Activated effector memory CD4-positive, alpha-beta T cell treated with anti-CD3 and anti-CD28 coated beads, Interleukin-2, amount 50 U/mL, for 16 hours (primary cell): Measurements from ENCODE around the gene FMNL2.

Source experiments
- DNase-seq: peaks from one replicate; pipeline ENCODE4 v3.0.0-alpha.2; 2020

Gene FMNL2

DNA sequence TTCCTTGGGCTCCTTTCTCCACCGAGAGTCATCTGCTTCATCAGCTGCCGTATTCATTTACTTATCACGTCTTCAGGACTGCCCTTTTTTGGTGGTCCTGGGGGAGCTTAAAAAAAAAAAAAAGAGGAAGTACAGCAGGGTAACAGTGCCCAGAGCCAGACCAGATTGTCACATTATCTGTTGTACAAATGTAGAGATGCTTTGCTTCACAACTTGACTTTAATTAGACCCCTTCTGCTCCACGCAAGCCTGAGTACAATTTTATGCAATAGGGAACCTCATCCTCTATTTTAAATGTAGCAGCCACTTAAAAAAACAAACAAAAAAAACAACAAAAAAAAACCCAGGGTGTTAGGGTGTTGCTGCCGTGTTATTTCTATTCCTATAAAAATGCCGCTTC lies 254.0 kb downstream of the FMNL2 start:
- DNase-seq, result no peak

DNA sequence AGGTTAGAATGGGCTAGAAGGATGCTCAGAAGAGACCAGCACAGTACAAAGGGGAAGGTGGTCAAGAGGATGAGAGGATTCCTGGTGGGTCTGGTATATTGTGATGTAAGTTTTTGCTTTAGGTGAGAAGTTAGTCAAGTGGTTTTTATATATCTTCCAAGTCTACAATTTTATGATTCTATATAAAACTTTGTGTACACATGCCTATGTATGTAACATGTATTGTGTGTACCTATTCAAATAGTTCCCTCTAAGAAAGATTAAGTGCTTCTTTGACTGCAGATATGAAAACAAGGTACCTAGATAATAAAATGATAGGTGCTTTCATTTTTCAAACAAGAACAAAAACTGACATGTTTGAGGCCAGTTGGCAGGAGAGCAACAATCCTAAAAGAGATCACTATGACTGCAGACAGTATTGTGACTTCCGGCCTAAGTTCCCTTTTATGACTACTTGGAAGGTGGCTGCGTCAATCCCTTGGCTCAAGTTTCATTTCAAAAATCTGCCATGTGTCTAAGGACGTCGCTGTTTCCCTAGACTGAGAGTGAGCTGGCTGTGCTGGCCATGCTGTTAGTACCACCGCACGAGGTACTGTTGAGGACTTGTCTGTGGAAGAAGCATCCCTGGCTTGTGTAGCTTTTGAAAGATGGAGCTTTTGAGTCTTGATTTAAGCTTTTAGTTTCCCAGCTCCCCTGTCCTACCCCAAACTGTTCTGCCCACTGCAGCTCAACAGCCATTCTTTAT lies 259.2 kb downstream of the FMNL2 start:
- DNase-seq, result no peak

DNA sequence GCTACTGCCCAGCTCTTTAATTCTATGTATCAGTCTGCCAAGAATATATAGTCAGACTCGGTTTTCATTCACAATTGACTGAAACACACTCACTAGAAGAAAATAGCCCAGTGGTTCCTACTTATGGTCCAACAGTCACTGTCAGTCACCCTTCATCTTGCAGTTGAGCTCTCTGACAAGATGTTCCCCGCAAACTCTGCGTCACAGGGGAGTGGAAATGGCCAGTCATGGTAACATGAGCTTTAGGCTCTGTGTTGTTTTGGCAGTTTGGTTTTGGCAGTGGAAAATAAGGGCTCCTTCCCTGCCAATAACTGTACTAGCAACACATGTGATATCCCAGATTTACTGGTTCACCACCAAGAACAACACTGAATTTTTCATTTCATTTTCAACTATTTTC lies 259.8 kb downstream of the FMNL2 start:
- DNase-seq, result no peak

DNA sequence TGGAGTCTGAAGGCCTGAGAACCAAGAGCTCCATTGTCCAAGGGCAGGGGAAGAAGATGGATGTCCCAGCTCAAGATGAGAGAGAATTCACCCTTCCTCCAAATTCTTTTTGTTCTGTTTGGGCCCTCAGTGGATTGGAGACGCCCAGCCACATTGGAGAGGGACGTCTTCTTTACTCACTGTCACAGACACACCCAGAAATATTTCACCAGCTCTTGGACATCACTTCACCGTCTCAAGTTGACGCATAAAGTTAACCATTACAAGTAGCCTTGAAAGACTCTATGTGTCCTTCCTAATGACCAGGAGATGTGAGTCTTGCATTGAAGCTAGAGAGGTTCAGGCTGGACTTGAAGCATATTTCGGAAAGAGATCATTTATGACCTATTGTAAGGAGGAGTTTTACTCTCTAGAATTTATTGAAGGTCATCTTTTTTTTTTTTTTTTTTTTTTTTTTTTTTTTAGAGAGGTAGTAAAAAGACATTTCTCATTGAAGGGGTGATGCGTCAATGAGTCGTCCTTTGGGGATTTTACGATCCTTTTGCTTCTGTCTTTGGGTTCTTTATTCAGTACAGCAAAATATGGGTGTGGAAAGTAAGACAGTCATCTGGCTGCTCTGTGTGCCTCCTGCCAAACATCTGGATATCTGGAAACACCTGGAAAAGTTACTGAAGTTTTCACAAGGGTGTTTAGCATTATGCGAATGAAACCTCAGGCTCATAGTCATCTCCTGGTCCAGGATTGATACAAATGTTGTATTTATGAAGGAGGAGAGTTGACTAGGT lies 264.2 kb downstream of the FMNL2 start:
- no peak for DNase-seq

DNA sequence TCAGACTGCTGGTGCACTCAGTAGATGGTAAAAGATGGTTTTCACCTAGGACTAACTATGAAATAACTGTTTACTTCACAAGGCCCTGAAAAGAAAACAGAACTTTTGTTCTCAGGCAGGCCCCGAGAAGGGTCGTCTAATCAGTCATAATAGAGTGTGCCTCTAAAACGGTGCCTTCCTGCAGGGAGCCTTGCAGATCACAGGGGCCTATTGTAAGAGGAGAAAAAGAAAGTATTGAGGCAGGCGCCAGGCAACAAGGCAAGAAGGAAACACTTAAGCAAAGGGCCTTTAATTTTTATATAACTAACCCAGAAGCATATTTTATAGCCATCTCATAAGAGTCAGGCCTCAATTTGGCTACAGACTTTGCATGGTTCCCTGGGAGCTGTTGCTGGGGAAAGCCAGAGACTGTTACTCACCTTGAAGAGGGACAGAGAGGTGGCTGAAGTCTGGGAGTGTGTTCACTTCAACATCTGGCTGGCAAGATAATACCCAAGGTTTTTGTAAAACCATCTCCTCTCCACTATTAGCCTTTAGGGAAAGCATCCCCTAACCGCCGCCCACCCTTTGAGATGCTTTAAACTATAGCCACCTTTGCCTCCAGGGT lies 265.2 kb downstream of the FMNL2 start:
- no peak for DNase-seq

DNA sequence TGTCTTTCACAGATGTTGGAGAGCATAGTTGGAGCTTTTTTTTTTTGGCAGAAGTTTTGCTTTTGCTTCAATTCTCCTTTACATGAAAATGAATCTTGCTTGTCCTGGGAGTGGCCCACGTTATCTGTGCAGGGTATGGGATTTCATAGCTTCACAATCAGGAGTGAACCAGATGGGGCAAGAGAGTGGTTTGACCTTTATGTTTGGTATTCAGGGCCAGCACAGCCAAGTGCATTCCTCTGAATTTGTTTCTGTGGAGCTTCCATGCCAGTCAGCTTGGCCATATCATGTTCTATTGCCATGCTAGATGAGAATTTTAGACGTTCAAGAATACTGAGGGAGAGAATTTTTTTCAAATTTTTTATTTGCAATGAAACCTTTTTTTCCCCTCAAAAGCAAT lies 265.7 kb downstream of the FMNL2 start:
- DNase-seq, result no peak

DNA sequence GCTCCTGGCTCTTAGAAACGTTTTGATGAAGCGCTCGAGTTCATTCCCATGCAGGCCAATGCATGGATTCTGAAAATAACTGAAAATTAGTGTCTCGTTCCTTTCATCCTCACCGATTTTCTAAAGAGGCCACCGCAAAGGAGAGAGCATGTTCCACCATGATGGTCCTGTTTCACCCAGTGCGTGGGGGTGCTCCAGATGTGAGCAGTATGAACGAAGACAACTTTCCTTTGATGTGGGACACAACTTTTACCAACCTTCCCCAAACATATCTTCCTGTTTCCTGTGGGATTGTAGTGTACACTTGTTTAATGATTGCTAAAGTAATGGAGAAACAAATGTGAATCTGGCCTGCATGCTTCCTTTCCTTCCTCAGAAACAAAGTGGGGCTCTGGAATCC lies 267.8 kb downstream of the FMNL2 start:
- DNase-seq, result no peak

DNA sequence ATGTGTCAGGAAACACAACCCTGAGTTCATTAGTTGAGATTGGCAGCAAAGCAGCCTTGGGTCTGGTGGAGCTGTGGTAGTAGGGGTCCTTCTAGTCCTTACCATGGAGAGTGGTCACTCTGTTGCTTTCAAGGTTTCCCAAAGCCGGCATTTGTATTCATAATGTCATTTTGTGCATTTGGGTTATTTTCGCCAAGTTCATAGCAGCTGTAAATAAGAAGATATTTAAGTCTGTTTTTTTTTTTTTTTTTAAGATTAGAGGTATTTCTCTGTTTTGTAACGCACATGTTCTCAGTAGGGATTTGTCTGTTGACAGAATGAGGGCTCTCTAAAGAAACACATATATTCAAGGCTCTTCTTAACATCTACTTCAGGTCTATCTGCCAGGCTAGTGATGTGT lies 268.2 kb downstream of the FMNL2 start:
- DNase-seq, result no peak

DNA sequence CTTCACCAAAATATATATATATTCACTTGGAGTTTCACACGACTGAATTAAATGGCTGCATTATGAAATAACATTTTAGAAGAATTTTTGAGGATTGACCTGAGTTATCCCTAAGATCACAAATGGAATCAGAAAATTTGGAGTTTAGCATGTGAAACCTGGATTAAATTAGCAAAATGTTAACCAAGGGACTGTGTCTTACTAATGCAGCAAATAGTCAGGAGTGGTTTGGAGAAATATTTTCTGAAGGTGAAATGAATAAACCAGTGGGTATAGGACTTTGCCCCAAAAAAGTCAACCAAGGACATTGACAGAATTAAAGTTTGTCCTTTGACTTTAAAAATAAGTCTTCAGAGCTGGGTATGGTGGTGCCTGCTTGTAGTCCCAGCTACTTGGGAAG lies 271.1 kb downstream of the FMNL2 start:
- DNase-seq, result no peak

DNA sequence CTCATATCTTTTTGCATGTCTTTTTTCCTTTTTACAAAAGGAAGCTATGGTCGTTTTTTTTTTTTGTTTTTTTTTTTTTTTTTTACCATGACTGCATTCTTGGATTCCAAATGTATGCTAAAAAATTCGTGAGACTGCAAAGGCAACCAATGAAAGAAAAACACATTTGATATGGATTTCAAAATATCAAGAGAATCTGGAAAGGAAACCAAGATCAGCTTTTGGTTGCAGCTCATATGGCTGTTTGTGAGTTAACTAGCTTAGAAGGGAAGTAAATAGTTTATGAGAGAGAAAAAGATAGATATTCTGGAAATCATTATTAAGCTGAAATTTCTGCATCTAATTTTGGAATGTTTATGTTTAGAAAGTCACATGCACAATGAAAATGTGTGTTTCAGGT lies 272.0 kb downstream of the FMNL2 start:
- DNase-seq, result no peak

DNA sequence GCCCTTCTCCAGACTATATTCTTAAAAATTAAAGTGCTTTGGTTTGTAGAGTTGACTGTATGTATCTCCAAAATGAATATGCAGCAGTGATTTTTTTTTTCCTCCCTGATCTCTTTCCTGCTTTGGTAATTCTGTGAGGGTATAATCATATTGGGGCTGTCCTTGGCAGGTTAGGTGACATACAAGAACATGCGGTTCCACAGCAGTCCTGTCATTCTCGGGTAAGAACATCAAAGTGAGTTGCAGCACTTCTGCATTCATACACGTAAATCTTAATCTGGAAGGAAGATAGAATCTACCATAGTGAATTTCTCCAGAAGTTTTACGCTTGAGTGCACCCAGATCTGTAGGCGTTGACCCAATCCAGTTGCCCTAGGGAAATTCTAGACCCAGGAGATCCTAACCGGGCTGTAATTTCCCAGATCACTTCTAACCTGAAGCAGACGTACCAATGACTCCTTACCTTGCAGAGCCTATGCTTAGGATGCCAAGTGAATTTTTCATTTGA lies 272.9 kb downstream of the FMNL2 start:
- DNase-seq, result no peak

DNA sequence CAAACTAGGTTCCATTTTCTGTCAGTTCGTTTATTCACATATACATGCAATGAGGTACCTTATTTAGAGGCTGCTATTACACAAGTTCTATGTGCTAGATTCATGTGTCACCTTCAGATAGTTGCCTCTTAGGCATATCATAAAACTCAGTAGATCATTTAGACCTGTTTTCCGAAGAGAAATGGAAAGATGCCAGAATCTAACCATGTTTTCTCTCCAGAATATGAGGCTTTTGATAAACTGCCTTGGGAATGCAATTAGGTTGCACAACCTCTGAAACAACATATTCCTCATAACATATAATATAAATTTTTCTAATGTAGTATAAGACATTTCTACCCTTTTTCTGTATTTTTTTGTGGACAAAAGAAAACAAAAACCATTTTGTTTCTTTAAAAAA lies 274.2 kb downstream of the FMNL2 start:
- DNase-seq, result no peak

DNA sequence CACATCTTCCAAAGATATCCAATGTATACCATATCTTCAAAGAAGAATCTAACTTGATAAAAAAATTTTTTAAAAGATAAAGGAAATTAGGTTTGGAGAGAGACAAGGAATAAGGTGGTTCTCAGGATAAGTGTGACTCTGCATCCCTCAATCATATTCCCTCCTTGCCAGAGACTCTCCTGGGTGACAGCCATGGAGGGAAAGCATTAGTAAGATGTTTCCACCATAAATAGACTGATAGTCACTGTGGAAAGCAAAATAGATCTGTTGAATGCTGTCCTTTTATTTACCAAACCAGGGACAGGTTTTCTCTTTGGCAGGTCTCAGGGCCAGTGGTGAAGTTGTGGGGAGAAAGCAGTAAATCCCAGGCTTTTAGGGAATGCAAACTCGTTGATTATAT lies 274.7 kb downstream of the FMNL2 start:
- no peak for DNase-seq

DNA sequence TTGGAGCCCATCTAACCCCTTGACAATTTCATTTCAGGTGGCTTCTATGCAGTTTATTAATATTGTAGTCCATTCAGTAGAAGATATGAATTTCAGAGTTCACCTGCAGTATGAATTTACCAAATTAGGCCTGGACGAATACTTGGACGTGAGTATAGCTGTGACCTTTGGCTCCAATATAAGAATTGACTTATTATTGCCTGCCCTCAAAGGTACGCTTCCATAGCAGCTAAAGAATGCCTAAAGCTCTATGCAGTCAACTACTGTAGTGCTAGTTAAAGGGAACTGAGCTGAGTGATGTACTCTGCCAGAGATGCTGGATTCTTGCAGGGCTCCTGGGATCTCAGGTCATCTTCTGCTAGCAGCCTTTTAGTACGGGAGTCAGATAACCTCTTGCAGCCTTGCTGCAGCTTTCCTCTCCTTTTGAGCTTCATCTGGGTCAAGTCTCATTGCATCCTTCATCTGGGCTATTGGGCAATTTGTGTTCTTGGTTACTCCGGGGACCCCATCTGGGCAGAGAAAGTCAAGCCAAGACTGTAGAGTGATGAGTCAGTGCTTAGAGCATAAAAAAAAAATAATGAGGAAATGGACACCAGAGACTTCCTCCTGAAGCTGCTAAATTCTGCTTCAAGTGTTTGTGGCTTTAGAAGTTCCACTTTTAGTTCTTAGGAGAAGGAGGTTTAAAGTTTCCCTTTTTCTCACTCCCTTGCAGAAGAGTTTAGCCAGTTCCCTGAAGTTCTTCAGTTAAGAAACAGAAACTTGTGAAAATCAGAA lies 276.7 kb downstream of the FMNL2 start:
- no peak for DNase-seq

DNA sequence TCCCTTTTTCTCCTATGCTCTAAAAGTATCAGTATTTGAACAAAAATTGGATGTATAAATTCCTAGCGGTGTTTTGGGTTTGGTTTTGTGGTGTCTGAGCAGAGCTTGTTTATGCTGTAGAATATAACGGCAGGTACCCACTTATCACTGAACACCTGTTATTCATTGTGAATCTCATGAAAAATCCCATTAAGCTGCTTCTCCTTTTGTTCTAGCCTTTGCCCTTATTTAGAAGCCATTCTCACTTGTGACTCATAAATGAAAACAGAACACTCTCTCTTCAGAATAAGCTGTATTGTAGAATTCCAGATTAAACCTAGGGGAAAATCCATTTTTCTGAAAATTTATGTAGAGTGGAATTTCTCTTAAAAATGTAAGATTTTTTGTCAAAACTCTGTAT lies 278.3 kb downstream of the FMNL2 start:
- no peak for DNase-seq

DNA sequence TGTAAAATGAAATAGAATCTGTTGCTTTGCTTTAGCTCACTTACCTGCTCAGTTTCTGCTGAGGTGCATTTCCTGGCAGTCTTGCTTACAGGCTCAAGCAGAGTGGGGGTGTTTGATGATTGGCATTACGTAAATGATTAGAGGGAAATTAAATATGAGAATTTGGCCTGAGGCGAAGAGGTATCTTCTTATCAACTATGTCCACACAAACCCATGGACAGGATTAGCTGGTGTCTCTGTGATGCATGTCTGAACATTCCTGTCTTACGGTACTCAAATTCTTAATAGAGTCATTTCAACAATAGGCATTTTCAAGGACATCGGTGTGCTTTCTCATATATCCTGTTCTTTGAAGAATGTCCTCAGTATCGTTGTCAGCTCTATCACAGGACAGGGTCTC lies 280.2 kb downstream of the FMNL2 start:
- no peak for DNase-seq

DNA sequence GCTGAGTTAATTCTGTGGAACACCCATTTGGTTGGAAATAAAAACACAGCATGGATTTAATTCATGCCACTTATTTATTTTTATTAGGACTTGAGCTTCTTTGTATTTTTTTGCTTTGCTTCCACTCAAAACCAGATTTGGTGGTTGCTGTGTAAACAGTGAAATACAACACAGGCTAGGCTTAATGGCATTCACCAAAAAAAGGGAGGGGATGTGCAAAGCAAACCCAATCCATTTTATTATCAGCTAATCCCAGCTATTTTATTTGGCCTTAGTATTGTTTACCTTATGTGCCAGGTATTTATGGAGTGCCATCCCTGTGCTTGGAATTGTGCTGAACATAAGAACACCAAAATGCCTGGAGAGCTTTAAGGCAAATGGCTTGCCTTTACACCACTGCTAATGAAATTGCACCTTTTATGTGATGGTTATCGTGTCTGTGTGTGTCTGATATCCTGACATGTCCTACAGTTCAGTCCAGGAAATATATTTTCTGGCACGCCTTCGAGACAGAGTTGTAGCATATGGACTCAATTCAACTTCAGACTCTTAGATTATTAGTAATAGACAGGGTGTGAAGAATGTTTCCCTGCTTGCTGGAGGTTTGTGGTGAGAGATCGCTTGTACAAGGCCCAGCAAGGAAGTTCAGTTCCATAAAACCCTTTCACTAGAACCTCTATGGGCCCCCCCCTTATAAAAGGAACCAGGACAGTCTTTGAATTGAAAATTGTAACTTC lies 282.6 kb downstream of the FMNL2 start:
- no peak for DNase-seq

DNA sequence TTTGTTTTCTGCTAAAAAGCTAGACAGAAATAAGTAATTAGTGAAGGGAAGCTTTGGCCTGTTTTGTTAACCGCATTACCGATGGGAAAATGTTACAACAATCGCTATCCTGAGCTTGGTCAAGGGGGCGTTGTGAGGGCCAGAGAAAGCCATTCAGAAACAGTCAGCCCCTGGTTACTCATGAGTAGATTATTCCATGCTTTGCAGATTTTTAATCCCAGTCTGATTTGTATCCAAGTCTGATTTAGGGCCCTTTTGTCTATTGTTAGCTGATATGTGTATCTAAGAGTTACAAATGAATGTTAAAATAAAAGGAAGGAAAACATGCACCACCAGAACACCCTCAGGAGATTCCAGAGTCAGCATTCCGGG lies 283.2 kb downstream of the FMNL2 start:
- no peak for DNase-seq

DNA sequence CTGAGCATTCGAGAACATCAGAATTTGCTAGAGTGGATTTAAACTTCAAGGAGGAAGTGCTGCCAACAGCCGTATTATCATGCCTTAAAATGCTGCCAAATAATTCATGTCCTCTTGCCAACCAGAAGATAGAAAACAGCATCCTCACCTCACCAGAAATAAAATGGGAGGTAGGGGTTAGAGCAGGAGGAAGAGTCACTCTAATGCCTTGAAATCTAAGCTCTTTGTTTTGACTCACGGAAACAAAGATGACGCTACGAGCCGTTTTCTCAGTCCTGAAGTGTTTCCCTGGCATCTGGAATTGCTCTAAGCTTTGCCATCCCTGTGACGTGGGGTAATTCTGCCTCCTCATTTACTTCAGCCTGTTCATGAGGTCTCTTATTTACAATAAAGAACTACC lies 285.2 kb downstream of the FMNL2 start:
- DNase-seq, result no peak

DNA sequence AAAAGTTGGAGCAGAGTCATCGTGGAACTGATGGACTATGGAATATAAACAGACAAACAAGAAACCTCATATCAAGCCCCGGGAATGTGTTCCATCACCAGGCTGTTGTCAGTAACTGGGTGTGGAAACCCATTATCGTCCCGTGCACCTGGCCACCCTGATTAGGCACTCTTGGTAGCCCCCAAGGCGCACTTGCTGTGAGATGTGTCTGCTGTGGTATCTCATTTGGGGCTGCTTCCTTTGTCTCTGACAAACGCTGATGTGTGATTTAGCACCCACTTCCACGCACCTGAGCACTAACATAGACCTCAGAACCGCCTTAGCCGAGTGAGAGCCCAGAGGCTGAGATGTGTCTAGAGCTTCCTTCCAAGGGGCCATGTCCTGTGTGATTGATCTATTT lies 286.0 kb downstream of the FMNL2 start:
- DNase-seq, result no peak

DNA sequence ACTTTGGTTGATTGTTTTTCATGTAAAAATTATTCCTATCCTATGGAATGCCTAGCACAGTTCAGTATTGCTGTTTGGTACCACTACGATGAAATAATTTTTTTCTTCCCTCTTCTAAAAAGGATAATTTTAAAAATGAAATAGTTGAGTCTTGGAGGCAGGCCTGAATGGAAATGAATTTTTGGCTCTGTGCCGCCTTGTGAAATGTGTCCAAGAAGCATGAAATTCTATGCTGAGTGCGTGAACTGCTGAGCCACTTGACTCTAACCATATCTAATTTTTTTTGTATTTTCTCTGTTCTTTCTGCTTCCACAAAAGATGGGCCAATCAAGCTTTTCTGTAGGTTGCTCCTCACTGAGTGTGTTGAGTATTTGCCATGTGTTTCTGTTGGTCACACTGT lies 287.2 kb downstream of the FMNL2 start:
- no peak for DNase-seq

DNA sequence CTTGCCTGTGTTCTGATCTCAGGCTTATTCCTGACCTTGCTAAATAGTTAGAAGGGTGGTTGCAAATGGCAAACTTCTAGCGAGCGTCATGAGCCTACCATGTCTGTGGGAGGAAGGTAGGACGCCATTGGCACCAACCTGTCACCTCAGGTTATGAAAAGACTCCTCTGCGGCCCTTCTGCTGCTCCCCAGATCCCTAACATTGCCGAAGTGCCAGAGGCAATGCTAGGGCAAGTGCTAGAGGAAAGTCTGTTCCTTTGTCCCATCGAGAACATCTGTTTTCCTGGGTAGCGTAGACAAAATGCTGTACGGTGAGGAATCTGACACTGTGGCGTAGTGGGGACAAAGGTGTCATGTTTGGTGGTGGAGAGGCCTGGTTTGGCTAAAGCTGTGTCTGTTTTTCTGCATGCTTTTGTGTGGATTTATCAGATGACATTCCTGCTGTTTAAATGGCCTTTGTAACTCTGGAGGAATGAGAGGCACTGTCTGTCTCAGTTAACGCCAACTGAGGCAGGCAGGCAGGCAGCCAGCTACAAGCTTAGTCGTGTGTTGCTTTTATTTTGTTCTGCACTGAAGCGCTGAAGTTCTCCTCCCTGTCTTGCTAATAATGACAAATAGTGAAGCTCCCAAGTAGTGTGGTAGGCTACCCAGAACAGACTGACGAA lies 288.2 kb downstream of the FMNL2 start:
- DNase-seq, result no peak
